ENCODE results near the gene CCDC187.

DNA sequence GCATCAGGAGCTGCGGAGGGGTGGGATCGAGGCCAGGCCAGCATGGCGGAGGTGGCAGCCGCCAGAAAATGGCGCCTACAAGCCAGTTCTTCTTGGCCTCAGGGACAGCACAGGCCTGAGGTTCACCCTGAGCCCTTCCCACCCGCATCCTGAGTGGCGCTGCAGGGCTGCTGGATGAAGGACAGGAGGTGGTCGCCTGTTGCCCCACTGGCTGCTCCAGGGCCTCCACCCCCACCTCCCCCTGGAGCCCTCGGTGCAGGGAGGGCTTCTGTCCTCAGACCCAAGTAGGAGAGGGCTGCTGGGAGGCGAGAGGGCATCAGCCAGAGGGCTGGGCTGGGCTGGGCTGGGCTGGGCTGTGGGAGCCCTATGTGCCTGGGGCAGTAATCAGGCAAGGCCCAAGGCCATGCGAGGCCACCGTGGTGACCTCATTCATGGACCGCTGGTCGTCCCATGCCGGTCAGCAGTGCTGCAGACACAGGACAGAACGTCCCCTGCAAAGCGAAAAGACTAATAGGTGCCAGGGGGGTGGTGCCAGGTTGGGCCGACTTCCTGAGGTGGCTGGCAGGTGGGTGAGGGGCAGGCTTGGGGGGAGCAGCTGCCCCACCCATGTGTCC lies 37.3 kb upstream of the CCDC187 start:
- TF ChIP-seq, protein P1, sequence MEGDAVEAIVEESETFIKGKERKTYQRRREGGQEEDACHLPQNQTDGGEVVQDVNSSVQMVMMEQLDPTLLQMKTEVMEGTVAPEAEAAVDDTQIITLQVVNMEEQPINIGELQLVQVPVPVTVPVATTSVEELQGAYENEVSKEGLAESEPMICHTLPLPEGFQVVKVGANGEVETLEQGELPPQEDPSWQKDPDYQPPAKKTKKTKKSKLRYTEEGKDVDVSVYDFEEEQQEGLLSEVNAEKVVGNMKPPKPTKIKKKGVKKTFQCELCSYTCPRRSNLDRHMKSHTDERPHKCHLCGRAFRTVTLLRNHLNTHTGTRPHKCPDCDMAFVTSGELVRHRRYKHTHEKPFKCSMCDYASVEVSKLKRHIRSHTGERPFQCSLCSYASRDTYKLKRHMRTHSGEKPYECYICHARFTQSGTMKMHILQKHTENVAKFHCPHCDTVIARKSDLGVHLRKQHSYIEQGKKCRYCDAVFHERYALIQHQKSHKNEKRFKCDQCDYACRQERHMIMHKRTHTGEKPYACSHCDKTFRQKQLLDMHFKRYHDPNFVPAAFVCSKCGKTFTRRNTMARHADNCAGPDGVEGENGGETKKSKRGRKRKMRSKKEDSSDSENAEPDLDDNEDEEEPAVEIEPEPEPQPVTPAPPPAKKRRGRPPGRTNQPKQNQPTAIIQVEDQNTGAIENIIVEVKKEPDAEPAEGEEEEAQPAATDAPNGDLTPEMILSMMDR (IDR thresholded peaks at IDR 0.05) = no peak
- no peak for TF ChIP-seq NFE2L1 (CRISPR knock-in tag; IDR thresholded peaks at IDR 0.05)
- TF ChIP-seq ZNF671 (CRISPR knock-in tag; IDR thresholded peaks at IDR 0.05) = no peak
- no peak for TF ChIP-seq ZNF263 (CRISPR knock-in tag; IDR thresholded peaks at IDR 0.05; ENCODE audit: low read depth)
- TF ChIP-seq, protein P2, sequence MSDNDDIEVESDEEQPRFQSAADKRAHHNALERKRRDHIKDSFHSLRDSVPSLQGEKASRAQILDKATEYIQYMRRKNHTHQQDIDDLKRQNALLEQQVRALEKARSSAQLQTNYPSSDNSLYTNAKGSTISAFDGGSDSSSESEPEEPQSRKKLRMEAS (CRISPR knock-in tag; IDR thresholded peaks at IDR 0.05) = no peak
